ENCODE results near the gene WDR17. TPM values are rescaled to one million over a fixed set of nuclear protein-coding genes. Genes with fewer than 3 reads are reported as not detected.
"Not testable (repeated sequence)": the region's sequence is repeated elsewhere in the genome, so short reads cannot be mapped to it uniquely, and the experiment has no call there.

Gene WDR17
- polyA plus RNA-seq, 1 experiment = 1.2 TPM

DNA sequence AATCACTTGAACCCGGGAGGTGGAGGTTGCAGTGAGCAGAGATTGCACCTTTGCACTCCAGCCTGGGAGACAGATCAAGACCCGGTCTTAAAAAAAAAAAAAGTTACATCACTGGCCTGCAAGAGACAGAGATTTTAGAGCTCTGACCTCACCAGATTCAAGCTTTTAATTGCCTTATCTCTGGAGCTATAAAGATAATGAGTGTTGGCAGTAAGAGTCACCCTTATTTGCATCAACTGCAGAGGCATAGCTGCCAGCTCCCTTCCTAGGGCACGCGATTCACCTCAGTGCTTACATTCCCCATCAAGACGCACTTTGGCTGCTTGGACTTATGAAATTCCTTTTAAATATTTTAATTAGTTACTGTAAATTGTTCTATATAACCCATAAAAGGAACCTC, 142.2 kb downstream of the WDR17 start:
- ChIA-PET CTCF (interaction anchor here (0.6 kb wide), 1 partner anchor 138 kb away, joined by 3 read pairs; no protein-coding TSS in a partner anchor), POLR2A (interaction anchor here (0.6 kb wide), 1 partner anchor 80 kb away, joined by 3 read pairs; no protein-coding TSS in a partner anchor)
- Histone ChIP-seq H3K9me3 (ENCODE audit: control insufficient read depth, insufficient read depth, low read length) (no peaks in the 10 kb centered on the region), H3K4me3 (ENCODE audit: low read depth, low read length) (no peak overlapping the region), H3K27me3 (ENCODE audit: control insufficient read depth, insufficient read depth, low read length) (no peaks in the 10 kb centered on the region), H3K27ac (ENCODE audit: low read depth, low read length) (no peak overlapping the region)
- no peak for DNase-seq (ENCODE audit: low read depth, low spot score)
- TF ChIP-seq, protein P1, sequence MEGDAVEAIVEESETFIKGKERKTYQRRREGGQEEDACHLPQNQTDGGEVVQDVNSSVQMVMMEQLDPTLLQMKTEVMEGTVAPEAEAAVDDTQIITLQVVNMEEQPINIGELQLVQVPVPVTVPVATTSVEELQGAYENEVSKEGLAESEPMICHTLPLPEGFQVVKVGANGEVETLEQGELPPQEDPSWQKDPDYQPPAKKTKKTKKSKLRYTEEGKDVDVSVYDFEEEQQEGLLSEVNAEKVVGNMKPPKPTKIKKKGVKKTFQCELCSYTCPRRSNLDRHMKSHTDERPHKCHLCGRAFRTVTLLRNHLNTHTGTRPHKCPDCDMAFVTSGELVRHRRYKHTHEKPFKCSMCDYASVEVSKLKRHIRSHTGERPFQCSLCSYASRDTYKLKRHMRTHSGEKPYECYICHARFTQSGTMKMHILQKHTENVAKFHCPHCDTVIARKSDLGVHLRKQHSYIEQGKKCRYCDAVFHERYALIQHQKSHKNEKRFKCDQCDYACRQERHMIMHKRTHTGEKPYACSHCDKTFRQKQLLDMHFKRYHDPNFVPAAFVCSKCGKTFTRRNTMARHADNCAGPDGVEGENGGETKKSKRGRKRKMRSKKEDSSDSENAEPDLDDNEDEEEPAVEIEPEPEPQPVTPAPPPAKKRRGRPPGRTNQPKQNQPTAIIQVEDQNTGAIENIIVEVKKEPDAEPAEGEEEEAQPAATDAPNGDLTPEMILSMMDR (IDR thresholded peaks at IDR 0.05; ENCODE audit: low read depth, low read length) = no peak

DNA sequence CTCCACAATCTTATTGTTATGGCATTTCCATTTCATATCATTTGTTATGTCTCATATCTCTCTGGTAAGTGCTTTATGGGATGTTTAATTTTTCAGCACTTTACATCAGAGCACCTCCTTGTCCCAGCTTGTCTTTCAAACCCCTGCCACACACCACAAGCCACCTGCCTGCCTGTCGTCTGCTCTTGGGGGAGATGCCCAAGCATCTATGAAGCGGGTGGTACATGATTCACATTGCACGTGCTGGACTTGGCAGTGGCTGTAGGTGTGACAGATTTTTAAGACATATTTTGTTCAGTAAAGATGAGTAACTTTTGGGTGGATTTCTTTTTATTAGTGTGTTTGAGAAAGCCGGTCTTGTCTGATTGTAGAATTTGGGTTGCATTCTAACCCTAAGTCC, 143.9 kb downstream of the WDR17 start:
- no peak for DNase-seq (ENCODE audit: low read depth, low spot score)
- no peak overlapping the region for H3K27ac ChIP-seq (ENCODE audit: low read depth, low read length)
- TF ChIP-seq, protein P1 (IDR thresholded peaks at IDR 0.05; ENCODE audit: low read depth, low read length) = no peak
- H3K27me3 ChIP-seq (ENCODE audit: control insufficient read depth, insufficient read depth, low read length) = no peaks in the 10 kb centered on the region
- no peaks in the 10 kb centered on the region for H3K9me3 ChIP-seq (ENCODE audit: control insufficient read depth, insufficient read depth, low read length)
- no peak overlapping the region for H3K4me3 ChIP-seq (ENCODE audit: low read depth, low read length)
- ChIA-PET CTCF (no interaction called here), POLR2A (no interaction called here)

DNA sequence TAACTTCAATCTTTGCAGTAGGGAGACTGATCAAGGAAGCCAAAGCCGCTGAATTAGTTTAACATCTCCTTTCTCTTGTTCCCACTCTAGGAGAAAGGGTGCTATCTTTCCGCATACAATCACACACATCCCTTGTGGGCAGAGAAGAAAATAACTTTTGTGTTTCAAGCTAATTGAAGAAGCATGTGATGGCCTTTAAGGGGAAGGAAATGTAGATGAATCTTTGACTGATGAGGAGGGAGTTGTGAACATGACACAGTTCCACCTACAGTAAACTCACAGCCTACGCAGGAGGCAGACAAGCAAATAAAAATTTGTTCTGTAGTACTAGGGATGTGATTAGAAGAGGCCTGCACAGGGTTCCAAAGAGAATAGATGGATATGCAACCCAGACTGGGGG, 144.5 kb downstream of the WDR17 start:
- ChIA-PET POLR2A (no interaction called here), CTCF (no interaction called here)
- Histone ChIP-seq H3K27ac (ENCODE audit: low read depth, low read length) (no peak overlapping the region), H3K27me3 (ENCODE audit: control insufficient read depth, insufficient read depth, low read length) (no peaks in the 10 kb centered on the region), H3K9me3 (ENCODE audit: control insufficient read depth, insufficient read depth, low read length) (no peaks in the 10 kb centered on the region), H3K4me3 (ENCODE audit: low read depth, low read length) (no peak overlapping the region)
- no peak for DNase-seq (ENCODE audit: low read depth, low spot score)
- TF ChIP-seq, protein P1 (IDR thresholded peaks at IDR 0.05; ENCODE audit: low read depth, low read length) = no peak

DNA sequence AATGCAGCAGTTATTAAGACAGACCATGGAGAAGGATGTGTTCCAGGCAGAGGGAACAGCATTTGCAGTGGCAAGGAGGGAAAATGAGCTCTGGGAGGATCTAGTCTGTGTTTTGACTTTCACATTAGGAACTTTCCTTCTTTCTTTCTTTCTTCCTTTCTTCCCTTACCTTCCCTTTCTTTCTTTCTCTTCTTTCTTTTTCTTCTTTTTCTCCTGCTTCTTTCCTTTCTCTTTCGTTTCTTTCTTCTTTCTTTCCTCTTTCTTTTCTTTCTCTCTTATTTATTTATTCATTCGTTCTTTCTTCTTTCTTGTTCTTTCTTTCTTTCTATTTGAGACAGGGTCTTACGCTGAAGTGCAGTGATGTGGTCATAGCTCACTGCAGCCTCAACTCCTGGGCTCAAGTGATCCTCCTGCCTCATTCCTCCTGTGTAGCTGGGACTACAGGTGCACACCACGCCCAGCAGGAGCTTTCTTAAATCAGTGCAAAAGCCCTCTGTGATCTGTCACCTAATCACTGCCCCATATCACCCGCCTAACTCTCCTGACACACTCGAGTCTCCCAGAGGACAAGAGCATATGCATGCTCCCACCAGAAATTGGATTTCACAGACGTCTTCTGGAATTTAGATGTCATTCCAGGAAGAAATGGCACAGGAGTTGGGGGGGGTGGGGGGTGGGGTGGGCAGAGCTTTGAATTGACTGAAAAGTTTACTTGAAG, 145.1 kb downstream of the WDR17 start:
- ChIA-PET CTCF (no interaction called here), POLR2A (no interaction called here)
- Histone ChIP-seq H3K27me3 (ENCODE audit: control insufficient read depth, insufficient read depth, low read length) (no peaks in the 10 kb centered on the region), H3K27ac (ENCODE audit: low read depth, low read length) (no peak overlapping the region), H3K9me3 (ENCODE audit: control insufficient read depth, insufficient read depth, low read length) (no peaks in the 10 kb centered on the region), H3K4me3 (ENCODE audit: low read depth, low read length) (no peak overlapping the region)
- TF ChIP-seq, protein P1 (IDR thresholded peaks at IDR 0.05; ENCODE audit: low read depth, low read length) = no peak
- DNase-seq (ENCODE audit: low read depth, low spot score) = no peak

DNA sequence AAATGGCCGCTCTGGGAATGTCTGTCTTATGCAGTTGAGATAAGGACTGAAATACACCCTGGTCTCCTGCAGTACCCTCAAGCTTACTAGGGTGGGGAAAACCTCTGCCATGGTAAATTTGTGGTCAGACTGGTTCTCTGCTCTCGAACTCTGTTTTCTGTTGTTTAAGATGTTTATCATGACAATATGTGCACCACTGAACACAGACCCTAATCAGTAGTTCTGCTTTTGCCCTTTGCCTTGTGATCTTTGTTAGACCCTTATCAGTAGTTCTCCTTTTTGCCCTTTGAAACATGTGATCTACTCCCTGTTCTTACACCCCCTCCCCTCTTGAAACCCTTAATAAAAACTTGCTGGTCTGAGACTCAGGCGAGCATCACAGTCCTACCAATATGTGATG, 146.7 kb downstream of the WDR17 start:
- H3K4me3 ChIP-seq (ENCODE audit: low read depth, low read length); CTCF ChIA-PET; H3K27me3 ChIP-seq (ENCODE audit: control insufficient read depth, insufficient read depth, low read length); POLR2A ChIA-PET; H3K27ac ChIP-seq (ENCODE audit: low read depth, low read length); H3K9me3 ChIP-seq (ENCODE audit: control insufficient read depth, insufficient read depth, low read length); DNase-seq (ENCODE audit: low read depth, low spot score): not testable (repeated sequence)

Measured in AG04450 (cell line).